K562 (cell line): Measurements from ENCODE around the gene DRAXIN. TPM values are rescaled to one million over a fixed set of nuclear protein-coding genes. Genes with fewer than 3 reads are reported as not detected.

Source experiments
- ATAC-seq: fragments of 200-7000 bp; cut with Tn5 transposase; 3 replicates; pipeline ENCODE4 v1.9.1; 2020; ENCODE audit warnings: moderate library complexity
- BruUV-seq: library from RNA; stranded (reverse); fragments of 400-500 nt; replicated peaks from 2 replicates; lab custom pipeline; 2021; lab: Mats Ljungman, UMichigan
- CTCF ChIA-PET: fragments of 300-600 bp; formaldehyde crosslinking; extraction: SDS; loops from one replicate; lab custom pipeline; 2021; ENCODE audit warnings: low intra/inter-chr PET ratio; lab: Yijun Ruan, JAX
- POLR2A ChIA-PET: fragments of 300-600, 350-650 bp; sonication (Branson Sonifier 250); formaldehyde crosslinking; extraction: SDS; loops from one replicate; lab custom pipeline; 2021; ENCODE audit warnings: antibody characterized with exemption, inconsistent platforms; lab: Yijun Ruan, JAX
- DNase-seq, 4 experiments: peaks; one replicate each; pipeline versions ENCODE4 v3.0.0 to v3.0.0-alpha.2; 2011 to 2018; ENCODE audit warnings: low spot score in 3 of 4, mixed read lengths in 3 of 4; ENCODE audit errors: extremely low read depth in 1 of 4
- FAIRE-seq: peaks from 2 replicates; lab custom pipeline; 2011; peaks lifted over from hg19 to GRCh38; lab: Jason Lieb, UNC
- H2AFZ ChIP-seq: 2 replicates; pipeline ENCODE4 v1.6.0; 2011; ENCODE audit warnings: low read depth, low read length, control low read depth, inconsistent platforms
- H3K27ac ChIP-seq: fragments of 200-600 bp; 3 replicates; pipeline ENCODE4 v1.8.0; 2011; ENCODE audit warnings: low read depth, mild to moderate bottlenecking, control low read depth, inconsistent platforms, low read length, moderate library complexity, mixed read lengths; ENCODE audit errors: extremely low read depth
- H3K27me3 ChIP-seq, 2 experiments: fragments of 300-600 bp in 1 of 2; 2 replicates in 1 of 2; 3 replicates in 1 of 2; pipeline versions ENCODE4 v1.6.0 to v1.8.0; 2011; ENCODE audit warnings: inconsistent platforms in 2 of 2, low read length in 2 of 2, mild to moderate bottlenecking in 1 of 2, mixed read lengths in 1 of 2, moderate library complexity in 1 of 2; ENCODE audit not compliant: control insufficient read depth in 2 of 2, insufficient read depth in 2 of 2
- H3K36me3 ChIP-seq: fragments of 300-600 bp; 3 replicates; pipeline ENCODE4 v1.8.0; 2011; ENCODE audit warnings: mild to moderate bottlenecking, low read length, inconsistent platforms; ENCODE audit not compliant: control insufficient read depth, insufficient read depth
- H3K4me1 ChIP-seq, 2 experiments: fragments of 200-600 bp in 1 of 2; replicated peaks in 1 of 2; 2 replicates in 1 of 2; 3 replicates in 1 of 2; pipeline versions ENCODE4 v1.5.1 to v1.8.0; 2011; ENCODE audit warnings: inconsistent platforms in 2 of 2, low read length in 2 of 2, mild to moderate bottlenecking in 1 of 2, mixed read lengths in 1 of 2, moderate library complexity in 1 of 2; ENCODE audit not compliant: control insufficient read depth in 2 of 2, insufficient read depth in 2 of 2
- H3K4me2 ChIP-seq: 2 replicates; pipeline ENCODE4 v1.6.1; 2011; ENCODE audit warnings: low read length, control low read depth, inconsistent platforms, mixed read lengths; ENCODE audit not compliant: insufficient read depth
- H3K4me3 ChIP-seq: fragments of 200-600 bp; sonication (generic), shearing (Covaris generic); 2 replicates; pipeline ENCODE4 v1.5.1; 2016; ENCODE audit warnings: control low read depth, inconsistent platforms
- H3K79me2 ChIP-seq: fragments of 200-600 bp; 3 replicates; pipeline ENCODE4 v1.8.0; 2011; ENCODE audit warnings: low read length, inconsistent platforms; ENCODE audit not compliant: control insufficient read depth, insufficient read depth
- H3K9ac ChIP-seq, 2 experiments: 2 replicates each; pipeline versions ENCODE4 v1.6.0 to v1.6.1; 2011; ENCODE audit warnings: low read depth in 2 of 2, low read length in 2 of 2, control low read depth in 1 of 2, inconsistent platforms in 1 of 2, mild to moderate bottlenecking in 1 of 2, mixed read lengths in 1 of 2; ENCODE audit not compliant: insufficient read depth in 1 of 2
- H3K9me1 ChIP-seq: one replicate; pipeline ENCODE4 v1.6.0; 2011; ENCODE audit warnings: inconsistent platforms, mild to moderate bottlenecking, low read length, moderate library complexity; ENCODE audit not compliant: control insufficient read depth, insufficient read depth
- H3K9me3 ChIP-seq: replicated peaks from 2 replicates; pipeline ENCODE4 v1.5.1; 2011; ENCODE audit warnings: low read depth, low read length, inconsistent platforms; ENCODE audit not compliant: control insufficient read depth, insufficient read depth
- H4K20me1 ChIP-seq: replicated peaks from 2 replicates; pipeline ENCODE4 v1.6.1; 2011; ENCODE audit warnings: low read length, inconsistent platforms, mixed read lengths; ENCODE audit not compliant: control insufficient read depth, insufficient read depth
- HSF4 ChIP-seq: fragments of 250-450 bp; sonication (Bioruptor Pico); IDR thresholded peaks from 2 replicates; pipeline ENCODE4 v2.1.2; 2022; ENCODE audit warnings: mild to moderate bottlenecking, moderate library complexity, borderline replicate concordance
- NCOA6 ChIP-seq: fragments of 450-650 bp; IDR thresholded peaks from 2 replicates; pipeline ENCODE4 v1.6.1; 2017; ENCODE audit warnings: mild to moderate bottlenecking
- PHB ChIP-seq: fragments of 250-450 bp; sonication (Bioruptor Pico); IDR thresholded peaks from 2 replicates; pipeline ENCODE4 v1.5.0; 2021
- PRMT5 ChIP-seq: sonication (generic); formaldehyde crosslinking; IDR thresholded peaks from 2 replicates; pipeline ENCODE4 v1.5.0; 2020; ENCODE audit warnings: missing genetic modification reagents
- RERE ChIP-seq: sonication (generic); formaldehyde crosslinking; IDR thresholded peaks from 2 replicates; pipeline ENCODE4 v1.8.0; 2023; ENCODE audit warnings: missing genetic modification reagents, mild to moderate bottlenecking, borderline replicate concordance
- RFX1 ChIP-seq: fragments of 450-650 bp; IDR thresholded peaks from 2 replicates; pipeline ENCODE4 v1.6.1; 2016; ENCODE audit warnings: mild to moderate bottlenecking, moderate library complexity
- TFAM ChIP-seq: fragments of 250-450 bp; sonication (Bioruptor Pico); conservative IDR thresholded peaks from 2 replicates; pipeline ENCODE4 v1.5.0; 2021; ENCODE audit warnings: mild to moderate bottlenecking, moderate library complexity
- ZBTB7A ChIP-seq: IDR thresholded peaks from 2 replicates; pipeline ENCODE4 v1.6.1; 2011; ENCODE audit warnings: low read depth, mild to moderate bottlenecking, low read length, moderate library complexity, borderline replicate concordance; ENCODE audit not compliant: control insufficient read depth
- ZFPM2 ChIP-seq: fragments of 250-450 bp; sonication (Bioruptor Pico); IDR thresholded peaks from 2 replicates; pipeline ENCODE4 v1.5.1; 2022; ENCODE audit warnings: mild to moderate bottlenecking
- ZNF197 ChIP-seq: fragments of 200-800 bp; sonication (Bioruptor generic); IDR thresholded peaks from 2 replicates; pipeline ENCODE4 v1.6.1; 2016; ENCODE audit warnings: low read depth, missing genetic modification characterization, missing compliant biosample characterization
- ZNF282 ChIP-seq: sonication (generic); formaldehyde crosslinking; IDR thresholded peaks from 2 replicates; pipeline ENCODE4 v1.8.1; 2023; ENCODE audit warnings: missing genetic modification reagents
- WGBS: fragments of 100-300 bp; shearing (Covaris generic); methylation state at CpG from one replicate; pipeline ENCODE4 v1.1.6; 2016; ENCODE audit warnings: low coverage, mixed read lengths; ENCODE audit not compliant: insufficient coverage; ENCODE audit errors: missing lambda C conversion rate; 5-methylcytosine and 5-hydroxymethylcytosine counted together
- in situ Hi-C: fragments of 300-500 bp; cut with MboI; formaldehyde crosslinking; loops from 4 replicates; pipeline ENCODE4 v1.15.0; 2018; ENCODE audit warnings: inconsistent platforms, mixed read lengths
- intact Hi-C: fragments of 100-400 bp; cut with micrococcal nuclease; formaldehyde crosslinking; loops from 2 replicates; pipeline ENCODE4 v1.14.2; 2022
- polyA plus RNA-seq, 8 experiments: library from polyadenylated mRNA; depleted of rRNA in 4 of 8; stranded (reverse) in 5 of 8; unstranded in 3 of 8; fragments of >200 nt; fragmentation: Nextera tagmentation in 2 of 8; fragmentation: Illumina TruSeq in 1 of 8; extraction: Ambion mirVana in 2 of 8; extraction: Trizol in 1 of 8; gene quantifications; 2 replicates each; pipeline versions ENCODE4 v1.2.1 to v1.2.3, GENCODE V29; 2011 to 2014; ENCODE audit warnings: inconsistent platforms in 1 of 8, missing spikeins in 1 of 8
- total RNA-seq, 7 experiments: library from RNA; depleted of rRNA in 6 of 7; stranded (reverse); fragments of >200 nt in 6 of 7; fragmentation: Illumina TruSeq in 2 of 7; extraction: Trizol in 2 of 7; gene quantifications; 2 replicates each; pipeline versions ENCODE4 v1.2.1 to v1.2.3, GENCODE V29; 2011 to 2021; ENCODE audit warnings: low replicate concordance in 1 of 7
- TF ChIP-seq, protein P1 (sequence below): sonication (generic); formaldehyde crosslinking; IDR thresholded peaks from 2 replicates; pipeline ENCODE4 v1.8.1; 2023; ENCODE audit warnings: mild to moderate bottlenecking, missing genetic modification reagents

The DRAXIN gene
- total and polyA plus RNA-seq, 9 of the 15 experiments (the other 6 are each of a cell fraction or from before 2014, with no cell fraction given) = 0.01 to 0.04 (median 0.01) TPM; not detected in 6

DNA sequence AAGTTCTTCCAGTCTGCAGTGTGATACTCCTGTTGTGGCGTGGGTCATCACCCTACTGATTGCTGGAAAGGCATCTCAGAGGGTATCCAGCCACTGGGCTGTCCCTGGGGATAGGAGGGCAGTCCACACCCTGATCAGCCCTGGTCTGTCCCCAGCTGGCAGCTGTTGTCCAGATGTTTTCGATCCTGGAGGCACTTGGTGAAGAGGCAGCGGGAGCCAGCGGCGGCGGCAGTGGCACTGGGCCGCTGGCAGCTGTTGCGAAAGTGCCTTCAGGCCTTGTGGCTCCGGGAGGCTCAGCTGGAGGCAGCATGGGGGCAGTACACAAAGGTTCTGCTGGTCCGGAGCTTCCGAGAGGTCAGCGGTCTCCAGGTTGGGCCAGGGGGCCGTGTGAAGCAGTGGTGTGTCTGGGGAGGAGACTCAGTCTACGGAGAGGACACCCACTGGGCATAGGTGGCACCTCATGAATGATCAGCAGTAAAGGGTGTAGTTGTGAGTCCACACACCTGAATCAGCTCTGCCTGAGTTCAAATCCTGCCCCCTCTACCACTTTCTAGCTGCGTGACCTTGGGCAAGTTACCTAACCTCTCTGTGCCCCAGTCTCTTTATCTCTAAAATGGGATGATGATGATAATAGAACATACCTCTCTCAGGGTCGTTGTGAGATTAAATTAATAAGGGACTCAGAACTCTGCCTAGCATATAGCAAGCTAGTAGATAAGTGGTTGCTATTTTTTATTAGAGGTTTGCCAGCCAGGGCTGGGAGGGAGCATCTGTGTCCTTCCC lies 76.6 kb downstream of the DRAXIN start (continued):
- TF ChIP-seq, protein P1, sequence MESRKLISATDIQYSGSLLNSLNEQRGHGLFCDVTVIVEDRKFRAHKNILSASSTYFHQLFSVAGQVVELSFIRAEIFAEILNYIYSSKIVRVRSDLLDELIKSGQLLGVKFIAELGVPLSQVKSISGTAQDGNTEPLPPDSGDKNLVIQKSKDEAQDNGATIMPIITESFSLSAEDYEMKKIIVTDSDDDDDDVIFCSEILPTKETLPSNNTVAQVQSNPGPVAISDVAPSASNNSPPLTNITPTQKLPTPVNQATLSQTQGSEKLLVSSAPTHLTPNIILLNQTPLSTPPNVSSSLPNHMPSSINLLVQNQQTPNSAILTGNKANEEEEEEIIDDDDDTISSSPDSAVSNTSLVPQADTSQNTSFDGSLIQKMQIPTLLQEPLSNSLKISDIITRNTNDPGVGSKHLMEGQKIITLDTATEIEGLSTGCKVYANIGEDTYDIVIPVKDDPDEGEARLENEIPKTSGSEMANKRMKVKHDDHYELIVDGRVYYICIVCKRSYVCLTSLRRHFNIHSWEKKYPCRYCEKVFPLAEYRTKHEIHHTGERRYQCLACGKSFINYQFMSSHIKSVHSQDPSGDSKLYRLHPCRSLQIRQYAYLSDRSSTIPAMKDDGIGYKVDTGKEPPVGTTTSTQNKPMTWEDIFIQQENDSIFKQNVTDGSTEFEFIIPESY = 0 out of 2 replicates have a peak, but pooled peaks have one; percentile 58
- peak; percentile 19; the same call in 1 of the 2 replicates for TF ChIP-seq ZNF282 (CRISPR knock-in tag)
- TF ChIP-seq PRMT5 = no peak
- TF ChIP-seq TFAM (CRISPR knock-in tag) = no peak
- no peak for TF ChIP-seq RFX1
- no peak for TF ChIP-seq NCOA6

DNA sequence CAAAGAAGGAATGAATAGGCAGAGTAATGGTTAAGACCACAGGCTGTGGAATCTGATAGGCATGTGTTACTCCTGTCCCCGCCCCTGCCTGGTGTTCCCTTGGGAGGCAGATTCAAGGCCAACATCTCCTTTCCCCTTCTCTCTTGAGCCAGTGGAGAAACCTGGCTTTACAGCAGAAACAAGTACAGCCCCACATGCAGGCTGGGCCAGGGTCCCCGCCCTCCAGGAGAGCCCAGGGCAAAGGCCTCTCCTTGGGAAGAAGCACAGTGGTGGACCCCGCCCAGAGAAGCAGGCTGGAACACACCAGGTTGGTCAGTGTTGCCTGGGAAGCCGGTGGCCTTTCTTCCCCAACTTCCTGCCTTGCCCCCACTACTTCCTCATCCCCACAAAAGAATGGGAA lies 77.3 kb downstream of the DRAXIN start:
- POLR2A ChIA-PET = interaction anchor here (0.9 to 1.6 kb wide), 4 partner anchors 11 to 286 kb away, joined by 3 to 6 read pairs (median 4); no protein-coding TSS in a partner anchor
- CTCF ChIA-PET = no interaction called here
- Histone ChIP-seq H3K9ac (peak overlapping the region in 1 of 2 experiments; percentile 67; a peak in 1 of 4 replicates), H4K20me1 (no peaks in the 10 kb centered on the region), H3K4me1 (peaks cover 5 to 33% of the 10 kb centered on the region in 2 experiments; a peak in 4 of 5 replicates), H3K9me3 (no peaks in the 10 kb centered on the region), H2AFZ (peak overlapping the region; percentile 58), H3K27ac (no peak overlapping the region), H3K9me1 (no peaks in the 10 kb centered on the region), H3K79me2 (no peaks in the 10 kb centered on the region), H3K4me2 (no peak overlapping the region), H3K36me3 (no peaks in the 10 kb centered on the region), H3K4me3 (no peak overlapping the region), H3K27me3 (no peaks in the 10 kb centered on the region)
- 43% methylated on average over 4 of the region's 4 CpGs for WGBS
- DNase-seq (no peak), FAIRE-seq (no peak), ATAC-seq (peak; percentile 21; the same call in 2 of the 3 replicates)
- no TSS peak for BruUV-seq
- intact Hi-C loops = no loop called here
- in situ Hi-C loops = no loop called here
- TF ChIP-seq PHB (CRISPR knock-in tag) (no peak), ZFPM2 (CRISPR knock-in tag) (no peak), ZNF197 (CRISPR knock-in tag) (no peak), RERE (CRISPR knock-in tag) (no peak), ZBTB7A (no peak), HSF4 (CRISPR knock-in tag) (no peak)
